Astrocyte (in vitro differentiated cells and primary cell): ENCODE results near the gene PDZD2. TPM values are rescaled to one million over a fixed set of nuclear protein-coding genes. Genes with fewer than 3 reads are reported as not detected.

ENCODE experiments used
- DNase-seq: peaks from one replicate; pipeline ENCODE4 v3.0.0-alpha.2; 2010; ENCODE audit warnings: low read depth
- FAIRE-seq: peaks from 2 replicates; lab custom pipeline; 2011; peaks lifted over from hg19 to GRCh38; lab: Jason Lieb, UNC
- H2AFZ ChIP-seq: 2 replicates; pipeline ENCODE4 v1.6.0; 2012; ENCODE audit warnings: low read depth, low read length, inconsistent platforms
- H3K27ac ChIP-seq: 2 replicates; pipeline ENCODE4 v1.5.1; 2011; ENCODE audit warnings: low read depth, low read length, inconsistent platforms
- H3K27me3 ChIP-seq: 2 replicates; pipeline ENCODE4 v1.6.0; 2011; ENCODE audit warnings: low read length, inconsistent platforms; ENCODE audit not compliant: insufficient read depth
- H3K36me3 ChIP-seq: 2 replicates; pipeline ENCODE4 v1.5.1; 2011; ENCODE audit warnings: low read length, inconsistent platforms; ENCODE audit not compliant: insufficient read depth
- H3K4me1 ChIP-seq: 2 replicates; pipeline ENCODE4 v1.5.1; 2011; ENCODE audit warnings: low read length, inconsistent platforms; ENCODE audit not compliant: insufficient read depth
- H3K4me2 ChIP-seq: 2 replicates; pipeline ENCODE4 v1.6.0; 2012; ENCODE audit warnings: low read length, inconsistent platforms
- H3K4me3 ChIP-seq: 2 replicates; pipeline ENCODE4 v1.5.1; 2011; ENCODE audit warnings: low read depth, mild to moderate bottlenecking, low read length, inconsistent platforms; ENCODE audit not compliant: insufficient read depth
- H3K79me2 ChIP-seq: 2 replicates; pipeline ENCODE4 v1.6.0; 2012; ENCODE audit warnings: mild to moderate bottlenecking, low read length, inconsistent platforms; ENCODE audit not compliant: insufficient read depth
- H3K9ac ChIP-seq: 2 replicates; pipeline ENCODE4 v1.6.0; 2012; ENCODE audit warnings: mild to moderate bottlenecking, low read length, inconsistent platforms
- H3K9me3 ChIP-seq: 2 replicates; pipeline ENCODE4 v1.5.1; 2012; ENCODE audit warnings: low read depth, mild to moderate bottlenecking, low read length, inconsistent platforms; ENCODE audit not compliant: insufficient read depth
- H4K20me1 ChIP-seq: 2 replicates; pipeline ENCODE4 v1.6.0; 2012; ENCODE audit warnings: low read length, inconsistent platforms; ENCODE audit not compliant: insufficient read depth
- H3K27ac Mint-ChIP-seq: one replicate; pipeline ENCODE4 v1.8.0; 2021; ENCODE audit warnings: mild to moderate bottlenecking, mixed read lengths; ENCODE audit not compliant: unreplicated experiment
- H3K27me3 Mint-ChIP-seq: one replicate; pipeline ENCODE4 v1.8.0; 2021; ENCODE audit warnings: low read depth, mixed read lengths; ENCODE audit not compliant: unreplicated experiment
- H3K36me3 Mint-ChIP-seq: one replicate; pipeline ENCODE4 v1.8.0; 2021; ENCODE audit warnings: low read depth, mixed read lengths; ENCODE audit not compliant: unreplicated experiment
- H3K4me1 Mint-ChIP-seq: one replicate; pipeline ENCODE4 v1.8.0; 2021; ENCODE audit warnings: low read depth, mixed read lengths; ENCODE audit not compliant: unreplicated experiment
- H3K4me3 Mint-ChIP-seq: one replicate; pipeline ENCODE4 v1.8.0; 2021; ENCODE audit warnings: mild to moderate bottlenecking, moderate library complexity, mixed read lengths; ENCODE audit not compliant: unreplicated experiment
- H3K9me3 Mint-ChIP-seq: one replicate; pipeline ENCODE4 v1.8.0; 2021; ENCODE audit warnings: mild to moderate bottlenecking, mixed read lengths; ENCODE audit not compliant: unreplicated experiment
- EZH2 ChIP-seq: IDR thresholded peaks from 2 replicates; pipeline ENCODE4 v1.6.1; 2012; ENCODE audit warnings: mild to moderate bottlenecking, low read length, inconsistent platforms; ENCODE audit not compliant: insufficient read depth
- total RNA-seq: library from RNA; stranded (reverse); gene quantifications from 2 replicates; pipeline ENCODE4 v1.2.1, GENCODE V29; 2021
- TF ChIP-seq, protein P1 (sequence below): IDR thresholded peaks from 2 replicates; pipeline ENCODE4 v1.5.1; 2011; ENCODE audit warnings: low read depth, mild to moderate bottlenecking, inconsistent platforms, low read length, moderate library complexity; ENCODE audit not compliant: insufficient read depth

PDZD2 gene
- total RNA-seq, 1 donor from 2014 or later, result 10.3 TPM

DNA sequence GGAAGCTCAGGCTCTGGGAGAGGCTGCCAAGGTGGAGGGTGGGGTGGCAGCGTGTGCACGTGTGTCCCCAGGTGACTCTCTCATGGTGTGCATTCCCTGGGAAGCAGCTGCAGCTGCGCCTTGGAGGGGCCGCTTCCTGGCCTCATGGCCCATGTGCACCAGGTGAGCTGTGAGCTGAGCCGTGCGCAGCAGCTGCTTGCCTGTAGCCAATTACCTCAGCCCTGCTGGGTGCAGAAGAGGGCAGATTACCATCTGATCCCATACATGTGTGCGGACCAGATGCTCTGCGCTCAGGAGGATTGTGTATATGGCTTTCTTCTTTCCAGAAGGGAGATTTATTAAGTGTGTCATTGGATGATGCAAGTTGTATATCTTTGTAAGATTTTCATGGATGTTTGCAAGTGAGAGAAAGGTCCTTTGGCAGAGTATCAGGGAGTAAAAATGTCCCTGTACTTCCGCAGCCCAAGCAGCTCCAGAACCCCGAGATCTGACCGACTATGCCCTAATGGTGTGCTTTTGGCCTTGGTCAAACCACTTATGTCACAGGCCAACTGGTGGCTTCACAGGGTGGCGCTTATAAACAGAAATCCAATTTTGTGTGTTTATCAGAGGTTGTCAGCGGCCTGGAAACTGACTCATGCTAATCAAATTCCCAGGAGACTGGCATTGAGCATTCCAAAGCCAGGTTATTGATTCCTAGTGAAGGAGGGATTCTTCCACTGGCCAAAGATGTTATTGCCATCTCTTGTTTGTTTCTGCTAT, 305.9 kb downstream of the PDZD2 start:
- DNase-seq (no peak), FAIRE-seq (no peak)
- Mint-ChIP-seq H3K27ac (no peak overlapping the region), H3K9me3 (no peaks in the 10 kb centered on the region), H3K4me3 (no peak overlapping the region), H3K36me3 (peaks cover 3% of the 10 kb centered on the region), H3K27me3 (no peaks in the 10 kb centered on the region), H3K4me1 (peaks cover 6% of the 10 kb centered on the region)
- Histone ChIP-seq H3K4me2 (no peak overlapping the region), H3K27ac (no peak overlapping the region), H3K27me3 (no peaks in the 10 kb centered on the region), H3K9me3 (no peaks in the 10 kb centered on the region), H3K79me2 (no peaks in the 10 kb centered on the region), H3K9ac (no peak overlapping the region), H3K4me1 (no peaks in the 10 kb centered on the region), H3K36me3 (no peaks in the 10 kb centered on the region), H4K20me1 (no peaks in the 10 kb centered on the region), H2AFZ (no peak overlapping the region), H3K4me3 (no peak overlapping the region)
- TF ChIP-seq, protein P1, sequence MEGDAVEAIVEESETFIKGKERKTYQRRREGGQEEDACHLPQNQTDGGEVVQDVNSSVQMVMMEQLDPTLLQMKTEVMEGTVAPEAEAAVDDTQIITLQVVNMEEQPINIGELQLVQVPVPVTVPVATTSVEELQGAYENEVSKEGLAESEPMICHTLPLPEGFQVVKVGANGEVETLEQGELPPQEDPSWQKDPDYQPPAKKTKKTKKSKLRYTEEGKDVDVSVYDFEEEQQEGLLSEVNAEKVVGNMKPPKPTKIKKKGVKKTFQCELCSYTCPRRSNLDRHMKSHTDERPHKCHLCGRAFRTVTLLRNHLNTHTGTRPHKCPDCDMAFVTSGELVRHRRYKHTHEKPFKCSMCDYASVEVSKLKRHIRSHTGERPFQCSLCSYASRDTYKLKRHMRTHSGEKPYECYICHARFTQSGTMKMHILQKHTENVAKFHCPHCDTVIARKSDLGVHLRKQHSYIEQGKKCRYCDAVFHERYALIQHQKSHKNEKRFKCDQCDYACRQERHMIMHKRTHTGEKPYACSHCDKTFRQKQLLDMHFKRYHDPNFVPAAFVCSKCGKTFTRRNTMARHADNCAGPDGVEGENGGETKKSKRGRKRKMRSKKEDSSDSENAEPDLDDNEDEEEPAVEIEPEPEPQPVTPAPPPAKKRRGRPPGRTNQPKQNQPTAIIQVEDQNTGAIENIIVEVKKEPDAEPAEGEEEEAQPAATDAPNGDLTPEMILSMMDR, result no peak
- TF ChIP-seq EZH2, result no peak

GRCh38 chr5:31948006-31948405, 309.1 kb downstream of the PDZD2 start:
- no peak for FAIRE-seq
- no peak overlapping the region for H3K27ac Mint-ChIP-seq
- no peak overlapping the region for H2AFZ ChIP-seq

More at GRCh38 chr5:31948006-31948405, 309.1 kb downstream of the PDZD2 start:
- Histone ChIP-seq H3K36me3 (no peaks in the 10 kb centered on the region), H3K79me2 (no peaks in the 10 kb centered on the region), H3K9me3 (no peaks in the 10 kb centered on the region), H3K4me1 (no peaks in the 10 kb centered on the region), H4K20me1 (no peaks in the 10 kb centered on the region), H3K27ac (no peak overlapping the region), H3K9ac (no peak overlapping the region), H3K27me3 (no peaks in the 10 kb centered on the region), H3K4me2 (no peak overlapping the region), H3K4me3 (no peak overlapping the region)
- peaks cover 2% of the 10 kb centered on the region for H3K9me3 Mint-ChIP-seq
- DNase-seq, result no peak
- peaks cover 6% of the 10 kb centered on the region for H3K4me1 Mint-ChIP-seq
- H3K4me3 Mint-ChIP-seq, result no peak overlapping the region
- TF ChIP-seq, protein P1, result no peak
- no peak for TF ChIP-seq EZH2
- H3K36me3 Mint-ChIP-seq, result peaks cover 5% of the 10 kb centered on the region
- no peaks in the 10 kb centered on the region for H3K27me3 Mint-ChIP-seq
